ENCODE data around the gene EZH1. TPM values are rescaled to one million over a fixed set of nuclear protein-coding genes. Genes with fewer than 3 reads are reported as not detected.

Gene EZH1
- 19.9 TPM for polyA plus RNA-seq (2013, experiment 1 of 2)
- 21.1 TPM for polyA plus RNA-seq (2013, experiment 2 of 2)

DNA sequence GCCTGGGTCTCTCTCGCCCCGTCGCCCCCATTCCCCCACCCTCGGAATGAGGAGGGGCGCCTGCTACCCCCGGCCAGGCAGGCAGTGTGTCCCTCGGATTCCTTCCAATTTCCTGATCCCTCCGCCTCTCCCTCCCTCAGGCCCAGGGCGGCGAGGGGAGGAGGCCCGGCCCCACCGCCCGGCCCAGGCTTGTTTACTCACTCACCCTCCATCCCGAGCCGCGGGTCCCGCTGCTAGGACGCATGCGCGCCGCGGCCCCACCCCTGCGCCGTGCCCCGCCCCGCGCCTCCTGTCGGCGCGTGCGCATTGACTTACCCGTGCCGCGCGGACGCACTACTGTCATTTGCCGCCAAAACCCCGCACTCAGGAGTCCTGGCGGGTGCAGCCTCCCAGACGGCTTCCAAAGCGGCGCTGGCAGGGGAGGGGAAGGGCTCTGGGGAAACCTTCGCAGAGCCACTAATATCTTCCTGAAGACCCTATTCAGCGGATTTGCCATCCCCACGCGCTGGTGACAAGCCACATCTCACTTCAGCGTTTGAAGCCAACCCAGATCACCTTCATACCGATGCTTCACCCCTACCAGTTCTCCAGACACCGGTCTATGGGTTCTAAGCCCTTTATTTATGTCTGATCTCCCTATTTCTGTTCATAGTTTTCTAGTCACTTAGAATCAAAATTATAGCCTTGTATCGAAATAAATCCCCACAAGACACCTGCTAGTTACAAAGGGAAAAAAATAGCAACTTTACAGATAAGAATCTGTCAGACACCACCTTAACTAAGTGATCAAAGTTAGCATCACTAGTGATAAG lies at the start of gene EZH1:
Gene EZH1 (minus strand): TSS at position 235 of the 812 bp plus-strand sequence. CDS start 16,099 bp downstream, outside the sequence.
- WGBS, 2 experiments (ENCODE audit: insufficient coverage in 2 of 2): 11 to 16% methylated on average over 23 to 30 of the region's 50 CpGs
- Histone ChIP-seq H3K4me1 (ENCODE audit: control insufficient read depth, insufficient read depth, low read length, poor library complexity, severe bottlenecking) (peaks cover 8% of the 10 kb centered on the region), H3K27ac (ENCODE audit: low read depth, low read length, severe bottlenecking) (peak within 1 kb of the TSS; percentile 80), H3K4me3 (ENCODE audit: extremely low read depth, insufficient read depth, low read length, poor library complexity, severe bottlenecking) (peak within 1 kb of the TSS; percentile 67), H3K9me3 (ENCODE audit: control insufficient read depth, low read length) (peaks cover 5% of the 10 kb centered on the region), H3K36me3 (ENCODE audit: control insufficient read depth, insufficient read depth, low read length) (peaks cover 4% of the 10 kb centered on the region)

GRCh38 chr17:42792545-42792944 lies 47.7 kb upstream of the EZH1 start:
- Histone ChIP-seq H3K27ac (ENCODE audit: low read depth, low read length, severe bottlenecking) (no peak overlapping the region), H3K36me3 (ENCODE audit: control insufficient read depth, insufficient read depth, low read length) (peaks cover 40% of the 10 kb centered on the region), H3K9me3 (ENCODE audit: control insufficient read depth, low read length) (no peaks in the 10 kb centered on the region), H3K4me1 (ENCODE audit: control insufficient read depth, insufficient read depth, low read length, poor library complexity, severe bottlenecking) (peaks cover 2% of the 10 kb centered on the region), H3K4me3 (ENCODE audit: extremely low read depth, insufficient read depth, low read length, poor library complexity, severe bottlenecking) (no peak overlapping the region)
- WGBS, 2 experiments (ENCODE audit: insufficient coverage in 2 of 2): 88% methylated on average over 4 of the region's 5 CpGs; no CpG with 5 or more reads in 1 of the 2 experiments

DNA sequence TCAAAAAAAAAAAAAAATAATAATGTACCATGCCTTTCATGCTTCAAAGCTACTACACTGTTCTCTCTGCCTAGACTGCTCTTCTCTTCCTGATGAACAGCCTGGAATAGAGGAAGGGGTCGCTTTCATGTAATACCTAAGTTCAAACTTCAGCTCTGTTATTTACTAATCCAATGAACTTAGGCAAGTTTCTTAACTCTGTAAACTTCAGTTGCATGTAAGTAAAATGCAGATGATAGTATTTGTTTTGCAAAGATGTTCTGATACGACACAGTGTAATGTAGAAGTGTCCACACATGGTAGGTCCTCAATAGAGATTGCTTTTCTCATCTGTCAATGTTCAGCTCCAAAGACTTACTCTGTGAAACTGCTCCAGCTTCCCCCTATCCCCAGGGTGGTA lies 47.1 kb upstream of the EZH1 start:
- Histone ChIP-seq H3K4me3 (ENCODE audit: extremely low read depth, insufficient read depth, low read length, poor library complexity, severe bottlenecking) (no peak overlapping the region), H3K36me3 (ENCODE audit: control insufficient read depth, insufficient read depth, low read length) (peaks cover 39% of the 10 kb centered on the region), H3K27ac (ENCODE audit: low read depth, low read length, severe bottlenecking) (no peak overlapping the region), H3K9me3 (ENCODE audit: control insufficient read depth, low read length) (no peaks in the 10 kb centered on the region), H3K4me1 (ENCODE audit: control insufficient read depth, insufficient read depth, low read length, poor library complexity, severe bottlenecking) (no peaks in the 10 kb centered on the region)
- 93 to 100% methylated on average over 1 to 2 of the region's 2 CpGs for WGBS, 2 experiments (ENCODE audit: insufficient coverage in 2 of 2)

- WGBS, 2 experiments (ENCODE audit: insufficient coverage in 2 of 2): 95 to 96% methylated on average over 9 to 10 of the region's 11 CpGs
- H3K4me3 ChIP-seq (ENCODE audit: extremely low read depth, insufficient read depth, low read length, poor library complexity, severe bottlenecking): no peak overlapping the region
- H3K9me3 ChIP-seq (ENCODE audit: control insufficient read depth, low read length): no peaks in the 10 kb centered on the region
- peaks cover 19% of the 10 kb centered on the region for H3K4me1 ChIP-seq (ENCODE audit: control insufficient read depth, insufficient read depth, low read length, poor library complexity, severe bottlenecking)
- H3K36me3 ChIP-seq (ENCODE audit: control insufficient read depth, insufficient read depth, low read length): peaks cover 22% of the 10 kb centered on the region
- no peak overlapping the region for H3K27ac ChIP-seq (ENCODE audit: low read depth, low read length, severe bottlenecking)
These were observed 42.4 kb upstream of the EZH1 start for GRCh38 chr17:42787266-42787665.

DNA sequence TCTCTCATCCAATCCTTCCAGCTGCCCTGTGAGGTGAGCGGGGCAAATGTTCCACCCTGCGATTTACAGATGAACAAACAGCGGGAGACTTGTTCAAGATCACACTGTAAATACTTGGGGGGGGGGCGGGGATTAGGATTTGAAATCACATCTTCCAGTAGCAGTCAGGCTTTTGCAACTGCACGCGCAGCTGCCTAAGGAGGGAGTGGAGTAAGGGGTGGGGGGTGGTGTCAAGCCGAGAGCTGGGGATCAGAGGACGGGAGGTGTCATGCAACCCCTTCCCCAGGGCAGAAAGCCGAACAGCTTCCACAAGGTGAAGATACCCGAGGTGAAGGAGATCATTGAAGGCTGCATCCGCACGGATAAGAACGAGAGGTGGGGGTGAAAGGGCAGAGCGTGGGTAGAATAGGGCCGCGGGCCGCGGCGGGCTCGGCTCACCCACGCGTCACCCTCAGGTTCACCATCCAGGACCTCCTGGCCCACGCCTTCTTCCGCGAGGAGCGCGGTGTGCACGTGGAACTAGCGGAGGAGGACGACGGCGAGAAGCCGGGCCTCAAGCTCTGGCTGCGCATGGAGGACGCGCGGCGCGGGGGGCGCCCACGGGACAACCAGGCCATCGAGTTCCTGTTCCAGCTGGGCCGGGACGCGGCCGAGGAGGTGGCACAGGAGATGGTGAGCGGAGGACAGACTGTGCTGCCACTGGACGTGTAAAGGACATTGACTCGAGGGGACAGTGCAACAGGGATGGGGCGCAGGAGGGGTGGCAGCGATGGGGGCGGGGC lies 40.2 kb upstream of the EZH1 start:
- Histone ChIP-seq H3K36me3 (ENCODE audit: control insufficient read depth, insufficient read depth, low read length) (peaks cover 22% of the 10 kb centered on the region), H3K9me3 (ENCODE audit: control insufficient read depth, low read length) (no peaks in the 10 kb centered on the region), H3K27ac (ENCODE audit: low read depth, low read length, severe bottlenecking) (no peak overlapping the region), H3K4me3 (ENCODE audit: extremely low read depth, insufficient read depth, low read length, poor library complexity, severe bottlenecking) (no peak overlapping the region), H3K4me1 (ENCODE audit: control insufficient read depth, insufficient read depth, low read length, poor library complexity, severe bottlenecking) (peaks cover 31% of the 10 kb centered on the region)
- WGBS, 2 experiments (ENCODE audit: insufficient coverage in 2 of 2): 95 to 97% methylated on average over 42 to 48 of the region's 52 CpGs

GRCh38 chr17:42784409-42784808 lies 39.6 kb upstream of the EZH1 start:
- H3K9me3 ChIP-seq (ENCODE audit: control insufficient read depth, low read length): no peaks in the 10 kb centered on the region
- 96 to 99% methylated on average over 20 of the region's 25 CpGs for WGBS, 2 experiments (ENCODE audit: insufficient coverage in 2 of 2)
- no peak overlapping the region for H3K27ac ChIP-seq (ENCODE audit: low read depth, low read length, severe bottlenecking)
- peaks cover 26% of the 10 kb centered on the region for H3K36me3 ChIP-seq (ENCODE audit: control insufficient read depth, insufficient read depth, low read length)
- peaks cover 31% of the 10 kb centered on the region for H3K4me1 ChIP-seq (ENCODE audit: control insufficient read depth, insufficient read depth, low read length, poor library complexity, severe bottlenecking)
- no peak overlapping the region for H3K4me3 ChIP-seq (ENCODE audit: extremely low read depth, insufficient read depth, low read length, poor library complexity, severe bottlenecking)

DNA sequence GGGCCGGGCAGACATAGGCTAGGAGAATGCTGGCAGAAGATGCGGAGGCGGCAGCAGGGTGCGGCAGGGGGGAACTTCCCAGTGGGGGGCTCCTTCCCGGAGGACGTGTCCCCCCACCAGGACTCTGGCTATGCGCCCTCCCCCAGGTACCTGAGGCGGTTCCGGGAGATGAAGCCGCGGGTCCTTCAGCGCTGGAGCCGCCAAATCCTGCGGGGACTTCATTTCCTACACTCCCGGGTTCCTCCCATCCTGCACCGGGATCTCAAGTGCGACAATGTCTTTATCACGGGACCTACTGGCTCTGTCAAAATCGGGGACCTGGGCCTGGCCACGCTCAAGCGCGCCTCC lies 38.9 kb upstream of the EZH1 start:
- no peak overlapping the region for H3K4me3 ChIP-seq (ENCODE audit: extremely low read depth, insufficient read depth, low read length, poor library complexity, severe bottlenecking)
- H3K27ac ChIP-seq (ENCODE audit: low read depth, low read length, severe bottlenecking): no peak overlapping the region
- peaks cover 32% of the 10 kb centered on the region for H3K36me3 ChIP-seq (ENCODE audit: control insufficient read depth, insufficient read depth, low read length)
- H3K4me1 ChIP-seq (ENCODE audit: control insufficient read depth, insufficient read depth, low read length, poor library complexity, severe bottlenecking): peaks cover 31% of the 10 kb centered on the region
- H3K9me3 ChIP-seq (ENCODE audit: control insufficient read depth, low read length): no peaks in the 10 kb centered on the region
- 85 to 86% methylated on average over 21 of the region's 22 CpGs for WGBS, 2 experiments (ENCODE audit: insufficient coverage in 2 of 2)

DNA sequence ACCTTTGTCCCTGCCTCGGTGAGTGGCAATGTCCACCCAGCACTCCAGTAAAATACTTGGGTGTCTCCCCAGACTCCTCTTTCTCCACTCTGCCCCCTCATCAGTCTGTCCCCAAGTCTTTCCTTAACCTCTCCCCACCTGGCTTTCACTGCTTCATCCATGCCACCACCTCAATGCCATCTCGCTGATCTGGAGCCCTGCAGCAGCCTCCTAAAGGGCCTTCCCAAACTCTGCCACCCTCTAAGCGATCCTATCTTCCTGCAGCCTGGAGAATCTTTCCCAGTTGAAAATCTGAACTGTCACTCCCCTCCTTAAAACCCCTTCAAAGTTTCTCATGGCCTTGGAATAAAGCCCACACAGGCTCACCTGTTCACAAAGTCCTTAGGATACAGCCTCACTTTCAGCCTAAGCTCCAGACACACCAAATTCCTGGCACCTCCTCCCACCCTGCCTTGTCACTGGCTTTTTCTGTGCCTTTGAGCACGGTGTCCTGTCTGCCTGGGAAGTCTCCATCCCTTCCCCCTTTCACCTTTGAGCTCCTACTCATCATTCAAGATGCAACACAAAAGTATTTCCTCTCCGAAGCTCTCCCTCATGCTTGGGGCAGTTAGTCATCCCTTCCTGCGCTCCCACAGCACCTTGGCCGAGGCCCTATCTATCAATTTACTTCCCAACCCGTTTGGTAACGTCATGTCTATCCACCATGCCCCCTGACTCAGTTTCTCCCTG lies 38.4 kb upstream of the EZH1 start:
- Histone ChIP-seq H3K27ac (ENCODE audit: low read depth, low read length, severe bottlenecking) (no peak overlapping the region), H3K4me3 (ENCODE audit: extremely low read depth, insufficient read depth, low read length, poor library complexity, severe bottlenecking) (no peak overlapping the region), H3K36me3 (ENCODE audit: control insufficient read depth, insufficient read depth, low read length) (peaks cover 33% of the 10 kb centered on the region), H3K4me1 (ENCODE audit: control insufficient read depth, insufficient read depth, low read length, poor library complexity, severe bottlenecking) (peaks cover 31% of the 10 kb centered on the region), H3K9me3 (ENCODE audit: control insufficient read depth, low read length) (no peaks in the 10 kb centered on the region)
- WGBS, 2 experiments (ENCODE audit: insufficient coverage in 2 of 2): 52 to 62% methylated on average over 7 to 8 of the region's 9 CpGs

DNA sequence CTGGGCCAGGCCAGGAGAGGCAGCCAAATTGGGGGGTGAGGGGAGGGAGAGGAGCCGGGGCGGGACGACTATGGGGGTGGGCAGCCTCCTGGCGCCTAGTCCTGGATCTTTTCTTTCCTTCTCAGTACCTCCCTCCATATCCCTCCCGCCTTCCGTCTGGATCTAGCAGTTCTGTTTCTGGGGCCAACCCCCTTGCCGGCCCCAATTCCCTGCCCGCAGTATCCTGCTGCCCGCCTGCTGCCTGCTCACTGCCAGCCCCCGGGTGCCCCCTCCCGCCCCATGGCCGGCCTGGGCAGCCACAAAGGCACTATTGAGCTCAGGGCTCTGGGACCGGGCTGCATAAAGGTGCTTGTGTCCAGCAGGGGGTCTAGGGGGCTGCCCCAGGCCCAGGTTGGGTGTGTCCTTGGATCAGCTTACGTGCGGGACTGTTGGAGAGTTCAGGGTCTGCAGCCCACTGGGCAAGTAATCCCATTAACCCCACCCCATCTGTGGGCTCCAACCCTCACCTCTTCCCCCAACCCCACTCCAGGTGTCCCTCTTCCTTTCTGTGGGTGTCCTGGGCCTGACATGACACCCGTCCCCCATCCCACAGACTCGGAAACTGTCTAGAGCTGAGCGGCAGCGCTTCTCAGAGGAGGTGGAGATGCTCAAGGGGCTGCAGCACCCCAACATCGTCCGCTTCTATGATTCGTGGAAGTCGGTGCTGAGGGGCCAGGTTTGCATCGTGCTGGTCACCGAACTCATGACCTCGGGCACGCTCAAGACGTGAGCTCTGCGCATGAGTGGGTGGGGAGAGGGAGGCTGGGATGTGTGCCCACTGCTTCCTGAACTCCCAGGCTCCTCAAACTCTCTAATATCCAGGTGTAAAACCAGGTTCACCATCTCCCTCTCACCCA lies 37.6 kb upstream of the EZH1 start:
- Histone ChIP-seq H3K27ac (ENCODE audit: low read depth, low read length, severe bottlenecking) (no peak overlapping the region), H3K36me3 (ENCODE audit: control insufficient read depth, insufficient read depth, low read length) (peaks cover 32% of the 10 kb centered on the region), H3K9me3 (ENCODE audit: control insufficient read depth, low read length) (no peaks in the 10 kb centered on the region), H3K4me1 (ENCODE audit: control insufficient read depth, insufficient read depth, low read length, poor library complexity, severe bottlenecking) (peaks cover 31% of the 10 kb centered on the region), H3K4me3 (ENCODE audit: extremely low read depth, insufficient read depth, low read length, poor library complexity, severe bottlenecking) (peak overlapping the region; percentile 53)
- WGBS, 2 experiments (ENCODE audit: insufficient coverage in 2 of 2): 84 to 85% methylated on average over 17 to 20 of the region's 29 CpGs

All from mesodermal cell (in vitro differentiated cells).